Neural cell (in vitro differentiated cells): ENCODE results near the gene TNS3.

ENCODE experiments used
- CTCF ChIP-seq: fragments of 450-650 bp; IDR thresholded peaks from 2 replicates; pipeline ENCODE4 v1.5.1; 2014; ENCODE audit warnings: antibody characterized with exemption, mild to moderate bottlenecking, moderate library complexity; ENCODE audit not compliant: poor library complexity, severe bottlenecking
- EP300 ChIP-seq: fragments of 450-650 bp; conservative IDR thresholded peaks from 2 replicates; pipeline ENCODE4 v1.6.1; 2014; ENCODE audit warnings: antibody characterized with exemption, mild to moderate bottlenecking, moderate library complexity; ENCODE audit not compliant: poor library complexity, severe bottlenecking
- EZH2 ChIP-seq: fragments of 200-600, 300-800 bp; shearing (Covaris generic), sonication (generic); IDR thresholded peaks from 2 replicates; pipeline ENCODE4 v1.6.1; 2014; ENCODE audit warnings: antibody characterized with exemption, low read length, borderline replicate concordance, mild to moderate bottlenecking; ENCODE audit not compliant: insufficient read depth, poor library complexity, severe bottlenecking
- MXI1 ChIP-seq: fragments of 450-650 bp; conservative IDR thresholded peaks from 2 replicates; pipeline ENCODE4 v1.6.1; 2014; ENCODE audit warnings: antibody characterized with exemption, mild to moderate bottlenecking; ENCODE audit not compliant: poor library complexity, severe bottlenecking
- POLR2AphosphoS5 ChIP-seq: IDR thresholded peaks from 2 replicates; pipeline ENCODE4 v1.6.1; 2012
- RAD21 ChIP-seq: fragments of 450-650 bp; conservative IDR thresholded peaks from 2 replicates; pipeline ENCODE4 v1.6.1; 2014; ENCODE audit warnings: antibody characterized with exemption, mild to moderate bottlenecking, moderate library complexity
- SMC3 ChIP-seq: fragments of 450-650 bp; conservative IDR thresholded peaks from 2 replicates; pipeline ENCODE4 v1.6.1; 2014; ENCODE audit warnings: antibody characterized with exemption, mild to moderate bottlenecking, moderate library complexity; ENCODE audit not compliant: poor library complexity

- TF ChIP-seq CTCF, result no peak
- TF ChIP-seq EP300, result no peak
- no peak for TF ChIP-seq POLR2AphosphoS5
- TF ChIP-seq EZH2, result no peak
- TF ChIP-seq SMC3, result no peak
- no peak for TF ChIP-seq MXI1
- TF ChIP-seq RAD21, result no peak
Measured at GRCh38 chr7:47292832-47293309, 289.0 kb downstream of the TNS3 start.
